MCF 10A (cell line): ENCODE data around the gene BMAL1. TPM values are rescaled to one million over a fixed set of nuclear protein-coding genes. Genes with fewer than 3 reads are reported as not detected.
A peak's percentile ranks its signal among the peaks of the same experiment; 100 is the strongest.

Experiments
- BruUV-seq: library from RNA; stranded (reverse); fragments of 400-500 nt; replicated peaks from 2 replicates; lab custom pipeline; 2021; lab: Mats Ljungman, UMichigan
- CTCF ChIA-PET: fragments of 300-600 bp; sonication (Branson Sonifier 250); formaldehyde crosslinking; extraction: SDS; loops from one replicate; lab custom pipeline; 2021; ENCODE audit warnings: antibody characterized with exemption, inconsistent platforms; lab: Yijun Ruan, JAX
- POLR2A ChIA-PET: fragments of 300-600, 350-650 bp; sonication (Branson Sonifier 250); formaldehyde crosslinking; extraction: SDS; loops from one replicate; lab custom pipeline; 2020; ENCODE audit warnings: antibody characterized with exemption, inconsistent platforms; lab: Yijun Ruan, JAX
- DNase-seq: peaks from one replicate; pipeline ENCODE4 v3.0.0-alpha.2; 2018; ENCODE audit not compliant: unreplicated experiment
- H3K27ac Mint-ChIP-seq: one replicate; pipeline ENCODE4 v1.8.0; 2022; ENCODE audit warnings: mild to moderate bottlenecking, low read depth, mixed read lengths; ENCODE audit not compliant: unreplicated experiment
- H3K27me3 Mint-ChIP-seq: one replicate; pipeline ENCODE4 v1.8.0; 2022; ENCODE audit warnings: mixed read lengths; ENCODE audit not compliant: insufficient read depth, unreplicated experiment
- H3K36me3 Mint-ChIP-seq: one replicate; pipeline ENCODE4 v1.8.0; 2022; ENCODE audit warnings: mild to moderate bottlenecking, moderate library complexity, mixed read lengths; ENCODE audit not compliant: insufficient read depth, unreplicated experiment
- H3K4me1 Mint-ChIP-seq: one replicate; pipeline ENCODE4 v1.8.0; 2022; ENCODE audit warnings: mixed read lengths; ENCODE audit not compliant: insufficient read depth, unreplicated experiment
- H3K4me3 Mint-ChIP-seq: one replicate; pipeline ENCODE4 v1.8.0; 2022; ENCODE audit warnings: mild to moderate bottlenecking, moderate library complexity, mixed read lengths; ENCODE audit not compliant: unreplicated experiment
- H3K9me3 Mint-ChIP-seq: one replicate; pipeline ENCODE4 v1.8.0; 2022; ENCODE audit warnings: mixed read lengths; ENCODE audit not compliant: unreplicated experiment
- CTCF ChIP-seq: fragments of 200-600 bp; IDR thresholded peaks from one replicate; pipeline ENCODE4 v1.8.0; 2022; ENCODE audit warnings: antibody characterized with exemption, mild to moderate bottlenecking; ENCODE audit not compliant: unreplicated experiment
- intact Hi-C: fragments of 100-400 bp; cut with micrococcal nuclease; formaldehyde crosslinking; loops from 2 replicates; pipeline ENCODE4 v1.14.1; 2022
- total RNA-seq: library from RNA; stranded (reverse); gene quantifications from 2 replicates; pipeline ENCODE4 v1.2.3, GENCODE V29; 2022

Gene BMAL1
- total RNA-seq, 1 experiment from 2014 or later, result 88.4 TPM

- BruUV-seq, result no TSS peak
- DNase-seq, result no peak
- Mint-ChIP-seq H3K27ac (no peak overlapping the region), H3K36me3 (no peaks in the 10 kb centered on the region), H3K27me3 (no peaks in the 10 kb centered on the region), H3K4me1 (peaks cover 27% of the 10 kb centered on the region), H3K4me3 (no peak overlapping the region), H3K9me3 (no peaks in the 10 kb centered on the region)
- ChIA-PET POLR2A (interaction anchor here (0.8 to 1.5 kb wide), 4 partner anchors 11 to 42 kb away, joined by 3 to 7 read pairs (median 4); no protein-coding TSS in a partner anchor), CTCF (interaction anchor here (0.7 to 2.2 kb wide), 8 partner anchors 32 to 92 kb away, joined by 3 to 7 read pairs (median 3); no protein-coding TSS in a partner anchor)
- no peak for TF ChIP-seq CTCF
- intact Hi-C loops, result no loop called here
These were observed 24.9 kb downstream of the BMAL1 start for GRCh38 chr11:13302420-13302958.

- CTCF ChIA-PET, result interaction anchor here (1.0 to 2.2 kb wide), 2 partner anchors 12 to 94 kb away, joined by 3 to 7 read pairs; no protein-coding TSS in a partner anchor
- TF ChIP-seq CTCF, result no peak
- peaks cover 17% of the 10 kb centered on the region for H3K4me1 Mint-ChIP-seq
- no peak for DNase-seq
- intact Hi-C loops, result no loop called here
- BruUV-seq, result no TSS peak
- H3K4me3 Mint-ChIP-seq, result no peak overlapping the region
- no peaks in the 10 kb centered on the region for H3K36me3 Mint-ChIP-seq
- H3K9me3 Mint-ChIP-seq, result no peaks in the 10 kb centered on the region
- peak overlapping the region; percentile 55 for H3K27ac Mint-ChIP-seq
- H3K27me3 Mint-ChIP-seq, result no peaks in the 10 kb centered on the region
- POLR2A ChIA-PET, result interaction anchor here (1.5 kb wide), 1 partner anchor 18 kb away, joined by 4 read pairs; no protein-coding TSS in a partner anchor
These were observed 26.4 kb downstream of the BMAL1 start for GRCh38 chr11:13303668-13304649.

DNA sequence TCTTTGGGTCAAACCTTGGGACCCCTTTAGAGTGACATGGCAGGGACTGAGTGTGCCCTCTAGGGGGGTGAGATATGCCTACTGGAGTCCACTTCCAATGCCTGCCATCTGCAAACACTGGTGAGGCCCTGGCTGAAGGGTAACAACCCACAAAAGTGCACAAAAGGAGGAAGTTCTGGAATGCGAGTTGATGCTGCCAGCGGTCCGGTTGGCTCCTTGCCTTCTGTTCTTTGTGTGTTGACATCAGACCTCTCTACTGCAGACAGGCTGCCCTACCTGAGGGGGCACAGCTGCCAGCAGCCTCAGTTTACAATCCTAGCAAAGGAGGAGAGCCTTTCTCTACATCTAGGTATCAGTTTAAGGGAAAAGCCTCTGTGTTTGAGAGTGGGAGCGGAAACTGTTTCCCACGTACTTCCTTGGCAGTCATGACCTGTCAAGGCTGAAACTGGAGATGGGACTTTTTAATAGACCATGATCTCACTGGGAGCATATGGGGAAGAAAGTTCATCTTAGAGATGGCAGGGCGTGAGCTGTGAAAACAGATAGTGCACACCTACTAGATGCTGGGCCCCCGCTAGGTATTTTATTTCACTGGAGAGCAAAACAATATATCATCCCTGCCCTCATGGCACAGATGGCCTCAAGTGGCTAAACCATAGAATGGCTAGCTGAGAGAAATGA is 27.2 kb downstream of the BMAL1 start:
- TF ChIP-seq CTCF, result no peak
- Mint-ChIP-seq H3K27me3 (no peaks in the 10 kb centered on the region), H3K4me1 (peaks cover 17% of the 10 kb centered on the region), H3K4me3 (no peak overlapping the region), H3K36me3 (peaks cover 5% of the 10 kb centered on the region), H3K27ac (no peak overlapping the region), H3K9me3 (no peaks in the 10 kb centered on the region)
- ChIA-PET CTCF (interaction anchor here (0.6 kb wide), 1 partner anchor 41 kb away, joined by 3 read pairs; no protein-coding TSS in a partner anchor), POLR2A (interaction anchor here (0.6 kb wide), 1 partner anchor 30 kb away, joined by 3 read pairs; no protein-coding TSS in a partner anchor)
- BruUV-seq, result no TSS peak
- DNase-seq, result no peak
- intact Hi-C loops, result no loop called here
